Activated T-helper 1 cell treated with anti-CD3 and anti-CD28 coated beads, Interleukin-12 subunit alpha, Interleukin-12 subunit beta, Interleukin-2, Interleukin-4 antibody, amounts not matched to agents 30 ng/mL and 10 ng/mL and 1 ng/mL, durations not matched to agents 14 hours and 24 hours and 36 hours (primary cell): Measurements from ENCODE around the gene MAN1B1. TPM values are rescaled to one million over a fixed set of nuclear protein-coding genes. Genes with fewer than 3 reads are reported as not detected.
A peak's percentile ranks its signal among the peaks of the same experiment; 100 is the strongest.

Source experiments
- DNase-seq: peaks from one replicate; pipeline ENCODE4 v3.0.0; 2021; ENCODE audit warnings: low spot score
- H3K27ac Mint-ChIP-seq: one replicate; pipeline ENCODE4 v1.8.0; 2021; ENCODE audit warnings: mild to moderate bottlenecking, mixed read lengths
- H3K27me3 Mint-ChIP-seq: one replicate; pipeline ENCODE4 v1.8.0; 2022; ENCODE audit warnings: mild to moderate bottlenecking, moderate library complexity, mixed read lengths; ENCODE audit not compliant: insufficient read depth
- H3K36me3 Mint-ChIP-seq: one replicate; pipeline ENCODE4 v1.8.0; 2021; ENCODE audit warnings: low read depth, mixed read lengths
- H3K4me1 Mint-ChIP-seq: one replicate; pipeline ENCODE4 v1.8.0; 2021; ENCODE audit warnings: low read depth, mixed read lengths
- H3K4me3 Mint-ChIP-seq: one replicate; pipeline ENCODE4 v1.8.0; 2021; ENCODE audit warnings: mild to moderate bottlenecking, moderate library complexity, mixed read lengths
- H3K9me3 Mint-ChIP-seq: one replicate; pipeline ENCODE4 v1.8.0; 2021; ENCODE audit warnings: mixed read lengths
- intact Hi-C: fragments of 100-400 bp; cut with micrococcal nuclease; formaldehyde crosslinking; loops from one replicate; pipeline ENCODE4 v1.15.1; 2024
- total RNA-seq: library from RNA; stranded (reverse); gene quantifications from 2 replicates; pipeline ENCODE4 v1.2.3, GENCODE V29; 2022

MAN1B1 gene
- total RNA-seq, 1 donor from 2014 or later: 53.6 TPM

- intact Hi-C loops: loop anchor here (1.0 kb wide), 1 partner anchor 8 kb away; the partner anchor contains the start of gene MAN1B1
- no peak overlapping the region for H3K27ac Mint-ChIP-seq
These were observed 8.8 kb upstream of the MAN1B1 start for GRCh38 chr9:137077758-137078693.

GRCh38 chr9:137078701-137079400, 7.9 kb upstream of the MAN1B1 start:
- no peak for DNase-seq
- Mint-ChIP-seq H3K36me3 (peaks cover 3% of the 10 kb centered on the region), H3K4me3 (peak overlapping the region; percentile 61), H3K9me3 (no peaks in the 10 kb centered on the region), H3K4me1 (peaks cover 3% of the 10 kb centered on the region), H3K27ac (no peak overlapping the region), H3K27me3 (peaks cover 2% of the 10 kb centered on the region)
- intact Hi-C loops: no loop called here

More at GRCh38 chr9:137077758-137078693, 8.8 kb upstream of the MAN1B1 start:
- H3K9me3 Mint-ChIP-seq: no peaks in the 10 kb centered on the region
- DNase-seq: peak; percentile 38
- peak overlapping the region; percentile 74 for H3K4me3 Mint-ChIP-seq
- H3K4me1 Mint-ChIP-seq: no peaks in the 10 kb centered on the region
- peaks cover 2% of the 10 kb centered on the region for H3K27me3 Mint-ChIP-seq
- peaks cover 3% of the 10 kb centered on the region for H3K36me3 Mint-ChIP-seq

- Mint-ChIP-seq H3K36me3 (peaks cover 3% of the 10 kb centered on the region), H3K27ac (no peak overlapping the region), H3K27me3 (peaks cover 2% of the 10 kb centered on the region), H3K4me3 (peak overlapping the region; percentile 61), H3K4me1 (peaks cover 4% of the 10 kb centered on the region), H3K9me3 (no peaks in the 10 kb centered on the region)
- DNase-seq: no peak
- intact Hi-C loops: no loop called here
These were observed 7.4 kb upstream of the MAN1B1 start for GRCh38 chr9:137079401-137079787.

GRCh38 chr9:137080260-137081122, 6.3 kb upstream of the MAN1B1 start:
- Mint-ChIP-seq H3K27ac (no peak overlapping the region), H3K36me3 (peaks cover 3% of the 10 kb centered on the region)

GRCh38 chr9:137082222-137082924, 4.4 kb upstream of the MAN1B1 start:
- Mint-ChIP-seq H3K36me3 (peaks cover 3% of the 10 kb centered on the region), H3K27me3 (no peaks in the 10 kb centered on the region), H3K9me3 (no peaks in the 10 kb centered on the region), H3K4me1 (peaks cover 15% of the 10 kb centered on the region), H3K27ac (no peak overlapping the region), H3K4me3 (no peak overlapping the region)
- intact Hi-C loops: no loop called here
- no peak for DNase-seq

More at GRCh38 chr9:137080260-137081122, 6.3 kb upstream of the MAN1B1 start:
- Mint-ChIP-seq H3K27me3 (peaks cover 2% of the 10 kb centered on the region), H3K4me1 (peaks cover 11% of the 10 kb centered on the region), H3K4me3 (no peak overlapping the region), H3K9me3 (no peaks in the 10 kb centered on the region)
- intact Hi-C loops: no loop called here
- DNase-seq: no peak

- intact Hi-C loops: no loop called here
- Mint-ChIP-seq H3K4me1 (peaks cover 20% of the 10 kb centered on the region), H3K27me3 (no peaks in the 10 kb centered on the region), H3K36me3 (peaks cover 3% of the 10 kb centered on the region), H3K27ac (no peak overlapping the region), H3K9me3 (no peaks in the 10 kb centered on the region), H3K4me3 (no peak overlapping the region)
- DNase-seq: no peak
These were observed 3.9 kb upstream of the MAN1B1 start for GRCh38 chr9:137082925-137083290.

- H3K4me3 Mint-ChIP-seq: no peak overlapping the region
- H3K27me3 Mint-ChIP-seq: no peaks in the 10 kb centered on the region
- DNase-seq: no peak
These were observed 3.3 kb upstream of the MAN1B1 start for GRCh38 chr9:137083394-137084004.

GRCh38 chr9:137084526-137084925, 2.3 kb upstream of the MAN1B1 start:
- intact Hi-C loops: no loop called here
- H3K9me3 Mint-ChIP-seq: no peaks in the 10 kb centered on the region
- H3K36me3 Mint-ChIP-seq: peaks cover 11% of the 10 kb centered on the region
- H3K27me3 Mint-ChIP-seq: no peaks in the 10 kb centered on the region
- no peak for DNase-seq
- H3K27ac Mint-ChIP-seq: no peak overlapping the region
- no peak overlapping the region for H3K4me3 Mint-ChIP-seq
- peaks cover 33% of the 10 kb centered on the region for H3K4me1 Mint-ChIP-seq

More at GRCh38 chr9:137083394-137084004, 3.3 kb upstream of the MAN1B1 start:
- Mint-ChIP-seq H3K4me1 (peaks cover 26% of the 10 kb centered on the region), H3K27ac (no peak overlapping the region), H3K36me3 (peaks cover 3% of the 10 kb centered on the region), H3K9me3 (no peaks in the 10 kb centered on the region)
- intact Hi-C loops: no loop called here

- peak overlapping the region; percentile 94 for H3K27ac Mint-ChIP-seq
- peaks cover 11% of the 10 kb centered on the region for H3K36me3 Mint-ChIP-seq
- intact Hi-C loops: loop anchor here (1.0 to 5.0 kb wide), 9 partner anchors 9 to 723 kb away; partner anchors contain the start of genes DNLZ, MRPL41, SAPCD2 and SEC16A
- peak overlapping the region; percentile 88 for H3K4me3 Mint-ChIP-seq
- peaks cover 33% of the 10 kb centered on the region for H3K4me1 Mint-ChIP-seq
- DNase-seq: peak; percentile 44
- no peaks in the 10 kb centered on the region for H3K27me3 Mint-ChIP-seq
- H3K9me3 Mint-ChIP-seq: no peaks in the 10 kb centered on the region
These were observed 760 bp upstream of the MAN1B1 start for GRCh38 chr9:137085920-137086530.

GRCh38 chr9:137087409-137087925, 682 bp downstream of the MAN1B1 start:
- peak overlapping the region; percentile 88 for H3K4me3 Mint-ChIP-seq
- no peak for DNase-seq
- H3K36me3 Mint-ChIP-seq: peaks cover 19% of the 10 kb centered on the region
- peak overlapping the region; percentile 85 for H3K27ac Mint-ChIP-seq
- no peaks in the 10 kb centered on the region for H3K27me3 Mint-ChIP-seq
- intact Hi-C loops: loop anchor here (1.0 to 5.0 kb wide), 10 partner anchors 8 to 725 kb away; partner anchors contain the start of genes DNLZ, DPP7, SEC16A and TMEM141
- peaks cover 33% of the 10 kb centered on the region for H3K4me1 Mint-ChIP-seq
- no peaks in the 10 kb centered on the region for H3K9me3 Mint-ChIP-seq

GRCh38 chr9:137088121-137088520, 1.3 kb downstream of the MAN1B1 start:
- intact Hi-C loops: loop anchor here (5.0 kb wide), 2 partner anchors 186 to 201 kb away; partner anchors contain the start of gene TRAF2
- DNase-seq: no peak

More at GRCh38 chr9:137088121-137088520, 1.3 kb downstream of the MAN1B1 start:
- Mint-ChIP-seq H3K27me3 (no peaks in the 10 kb centered on the region), H3K9me3 (no peaks in the 10 kb centered on the region), H3K27ac (peak overlapping the region; percentile 85), H3K4me3 (peak overlapping the region; percentile 88), H3K36me3 (peaks cover 22% of the 10 kb centered on the region), H3K4me1 (peaks cover 37% of the 10 kb centered on the region)
